Osteocyte (in vitro differentiated cells): ENCODE results near the gene KRT1. TPM values are rescaled to one million over a fixed set of nuclear protein-coding genes. Genes with fewer than 3 reads are reported as not detected.

Experiments
- DNase-seq: peaks from one replicate; pipeline ENCODE4 v3.0.0; 2021; ENCODE audit warnings: mixed read lengths; ENCODE audit not compliant: unreplicated experiment; ENCODE audit errors: extremely low spot score
- H3K27ac Mint-ChIP-seq: one replicate; pipeline ENCODE4 v1.8.0; 2021; ENCODE audit warnings: mild to moderate bottlenecking, mixed read lengths; ENCODE audit not compliant: unreplicated experiment
- H3K27me3 Mint-ChIP-seq: one replicate; pipeline ENCODE4 v1.8.0; 2021; ENCODE audit warnings: mixed read lengths; ENCODE audit not compliant: unreplicated experiment
- H3K36me3 Mint-ChIP-seq: one replicate; pipeline ENCODE4 v1.8.0; 2021; ENCODE audit warnings: mixed read lengths; ENCODE audit not compliant: unreplicated experiment
- H3K4me1 Mint-ChIP-seq: one replicate; pipeline ENCODE4 v1.8.0; 2021; ENCODE audit warnings: mixed read lengths; ENCODE audit not compliant: unreplicated experiment
- H3K4me3 Mint-ChIP-seq: one replicate; pipeline ENCODE4 v1.8.0; 2021; ENCODE audit warnings: mild to moderate bottlenecking, moderate library complexity, mixed read lengths; ENCODE audit not compliant: unreplicated experiment
- H3K9me3 Mint-ChIP-seq: one replicate; pipeline ENCODE4 v1.8.0; 2021; ENCODE audit warnings: mixed read lengths; ENCODE audit not compliant: unreplicated experiment
- CTCF ChIP-seq: fragments of 200-600 bp; sonication (generic); IDR thresholded peaks from 2 replicates; pipeline ENCODE4 v1.5.0; 2021; ENCODE audit warnings: antibody characterized with exemption, mild to moderate bottlenecking, moderate library complexity
- total RNA-seq: library from RNA; stranded (reverse); gene quantifications from 2 replicates; pipeline ENCODE4 v1.2.1, GENCODE V29; 2021

Gene KRT1
- total RNA-seq, 1 donor from 2014 or later, result not detected

DNA sequence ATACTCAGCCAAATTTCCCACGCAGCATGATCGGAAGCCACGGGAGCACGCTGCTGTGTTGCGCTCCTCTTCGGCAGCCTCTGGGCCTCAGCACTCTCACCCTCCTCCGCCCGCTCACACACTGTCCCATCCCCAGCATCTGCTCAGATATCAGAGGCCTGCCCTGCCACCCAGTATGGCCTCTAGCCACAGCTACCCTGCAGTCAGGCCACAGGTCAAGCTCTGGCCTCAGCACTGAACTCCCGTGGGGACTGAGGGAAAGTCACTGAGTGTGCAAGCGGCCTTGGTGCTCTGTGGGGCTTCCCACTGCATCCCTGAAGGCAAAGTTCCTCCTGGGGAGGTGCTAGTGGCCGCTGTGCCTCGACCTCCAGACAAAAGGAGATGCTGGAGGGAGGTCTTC is 21.1 kb upstream of the KRT1 start:
- Mint-ChIP-seq H3K27me3 (peaks cover 47% of the 10 kb centered on the region), H3K9me3 (no peaks in the 10 kb centered on the region), H3K4me3 (no peak overlapping the region), H3K36me3 (no peaks in the 10 kb centered on the region), H3K27ac (no peak overlapping the region), H3K4me1 (no peaks in the 10 kb centered on the region)
- no peak for TF ChIP-seq CTCF
- no peak for DNase-seq

DNA sequence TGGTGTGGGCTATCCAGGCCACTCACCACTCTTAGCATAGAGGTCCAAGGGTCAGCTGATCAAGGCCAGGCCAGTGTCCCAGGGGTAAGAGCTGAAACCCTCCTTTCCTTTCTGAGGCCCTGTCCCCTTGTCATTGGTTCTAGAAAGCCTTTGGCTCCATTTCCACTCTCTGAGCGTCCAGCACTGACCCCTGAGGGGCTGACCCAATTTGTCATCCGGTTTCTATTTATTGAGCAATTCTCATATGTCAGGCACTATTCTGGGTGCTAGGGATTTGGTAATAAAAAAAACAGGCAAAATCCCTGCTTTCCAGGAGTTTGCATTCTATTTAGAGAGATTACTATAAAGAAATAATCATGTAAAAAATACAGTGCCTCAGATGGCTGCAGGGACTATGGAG is 19.8 kb upstream of the KRT1 start:
- H3K27ac Mint-ChIP-seq, result no peak overlapping the region
- peaks cover 52% of the 10 kb centered on the region for H3K27me3 Mint-ChIP-seq

DNA sequence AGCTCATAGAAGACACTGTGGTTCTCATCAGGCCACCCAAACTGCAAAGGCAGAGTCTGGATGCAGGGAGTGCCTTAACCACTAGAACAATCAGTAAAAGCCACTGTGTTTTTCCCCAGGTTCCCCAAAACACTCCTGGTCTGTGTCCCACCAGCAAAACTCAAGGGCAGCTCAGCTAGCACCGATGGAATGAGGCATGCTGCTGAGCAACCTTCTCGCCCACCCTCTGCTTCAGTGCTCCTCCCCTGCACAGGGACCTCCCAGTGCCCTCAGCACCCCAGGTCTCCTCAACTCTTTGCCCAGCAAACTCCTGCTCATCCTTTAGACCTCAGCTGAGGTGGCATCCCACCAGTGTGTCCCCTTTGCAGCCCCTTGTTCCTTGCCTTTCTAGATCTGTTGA is 19.2 kb upstream of the KRT1 start:
- TF ChIP-seq CTCF, result no peak

More for the DNA sequence above, 19.8 kb upstream of the KRT1 start:
- no peaks in the 10 kb centered on the region for H3K9me3 Mint-ChIP-seq
- no peaks in the 10 kb centered on the region for H3K4me1 Mint-ChIP-seq
- no peak overlapping the region for H3K4me3 Mint-ChIP-seq
- H3K36me3 Mint-ChIP-seq, result no peaks in the 10 kb centered on the region
- TF ChIP-seq CTCF, result no peak
- DNase-seq, result no peak

DNA sequence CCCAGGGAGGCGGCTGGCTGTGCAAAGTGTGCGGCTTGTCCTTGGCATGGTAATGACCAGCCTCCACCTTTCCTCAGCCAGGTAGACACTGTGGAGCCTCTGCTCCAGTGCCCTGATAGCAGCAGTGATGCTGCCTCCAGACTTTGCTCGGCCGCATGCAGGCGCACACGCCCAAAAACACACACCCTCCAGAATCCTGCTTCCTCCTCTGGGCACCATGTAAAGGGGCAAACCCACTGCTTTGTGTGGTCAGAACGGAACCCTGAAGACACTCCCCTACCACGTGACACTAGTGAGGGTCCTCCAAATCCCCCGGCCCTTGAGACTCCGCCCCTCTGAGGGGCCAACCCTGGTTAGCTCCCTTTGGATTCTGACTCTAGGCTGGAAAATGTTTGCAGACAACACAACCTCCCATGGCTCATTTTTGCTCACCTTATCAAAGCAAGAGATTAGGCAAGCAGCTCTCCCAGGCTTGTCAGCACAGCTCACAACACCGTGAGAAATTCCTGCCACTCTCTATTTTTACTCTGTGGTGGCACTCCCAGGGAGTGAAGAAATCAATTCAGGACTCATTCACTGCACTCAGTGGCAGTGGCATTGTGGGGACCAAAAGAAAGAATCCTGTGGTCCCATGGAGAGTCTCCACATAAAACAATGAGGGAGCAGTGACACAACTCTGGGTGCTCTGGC is 18.6 kb upstream of the KRT1 start:
- Mint-ChIP-seq H3K27ac (no peak overlapping the region), H3K4me1 (no peaks in the 10 kb centered on the region), H3K36me3 (no peaks in the 10 kb centered on the region), H3K4me3 (no peak overlapping the region), H3K9me3 (no peaks in the 10 kb centered on the region), H3K27me3 (peaks cover 54% of the 10 kb centered on the region)
- TF ChIP-seq CTCF, result no peak
- no peak for DNase-seq

More for the DNA sequence above, 19.2 kb upstream of the KRT1 start:
- Mint-ChIP-seq H3K4me3 (no peak overlapping the region), H3K4me1 (no peaks in the 10 kb centered on the region), H3K27ac (no peak overlapping the region), H3K9me3 (no peaks in the 10 kb centered on the region), H3K36me3 (no peaks in the 10 kb centered on the region), H3K27me3 (peaks cover 56% of the 10 kb centered on the region)
- DNase-seq, result no peak

GRCh38 chr12:52697058-52697582 is 16.9 kb upstream of the KRT1 start:
- H3K36me3 Mint-ChIP-seq, result no peaks in the 10 kb centered on the region
- no peak for TF ChIP-seq CTCF
- H3K27ac Mint-ChIP-seq, result no peak overlapping the region
- peaks cover 61% of the 10 kb centered on the region for H3K27me3 Mint-ChIP-seq
- no peak overlapping the region for H3K4me3 Mint-ChIP-seq
- DNase-seq, result no peak
- H3K9me3 Mint-ChIP-seq, result no peaks in the 10 kb centered on the region
- H3K4me1 Mint-ChIP-seq, result no peaks in the 10 kb centered on the region
